HepG2 (cell line): ENCODE results near the gene TRIM36.

ENCODE experiments used
- ELK4 ChIP-seq: sonication (generic); formaldehyde crosslinking; IDR thresholded peaks from 2 replicates; pipeline ENCODE4 v1.9.0; 2021; ENCODE audit warnings: missing genetic modification reagents, borderline replicate concordance
- ZNF318 ChIP-seq: sonication (generic); formaldehyde crosslinking; IDR thresholded peaks from 2 replicates; pipeline ENCODE4 v1.4.0; 2020; ENCODE audit warnings: mild to moderate bottlenecking, missing genetic modification reagents

DNA sequence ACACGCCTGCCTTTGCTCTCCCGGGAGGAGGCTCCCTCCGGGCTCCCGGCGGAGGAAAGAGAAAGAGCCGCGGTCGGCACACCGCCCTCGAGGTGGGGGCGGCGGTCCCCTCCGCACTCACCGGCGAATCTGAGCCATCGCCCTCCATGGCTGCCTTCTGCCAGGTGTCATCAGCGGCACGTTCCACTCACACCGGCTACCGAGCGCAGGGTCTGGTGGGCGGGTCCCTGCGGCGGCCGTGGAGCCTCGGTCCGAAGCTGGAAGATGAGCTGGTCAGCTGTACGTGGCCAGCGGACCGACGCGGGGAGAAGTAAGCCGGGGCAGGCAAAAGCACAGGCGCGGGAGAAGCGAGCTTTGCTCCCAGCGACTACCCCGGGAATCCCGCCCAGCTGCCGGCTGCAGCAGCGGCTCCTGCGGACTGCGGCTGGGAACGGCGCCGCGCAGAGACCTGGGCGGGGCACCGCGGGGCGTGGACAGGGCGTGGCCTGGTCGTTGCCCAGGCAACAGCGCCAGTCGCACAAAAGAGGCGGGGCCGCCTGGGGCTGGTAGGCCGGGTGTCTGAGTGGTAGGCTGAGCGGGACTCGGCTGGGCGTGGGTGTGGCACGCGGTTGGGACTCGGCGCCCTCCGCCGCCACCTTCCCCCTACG lies at the start of gene TRIM36:
- no peak for TF ChIP-seq ELK4 (CRISPR knock-in tag)
- no peak for TF ChIP-seq ZNF318
